Erythroblast (primary cell): ENCODE measurements around the gene TESK2.
"Not testable (repeated sequence)": the region's sequence is repeated elsewhere in the genome, so short reads cannot be mapped to it uniquely, and the experiment has no call there.

ENCODE experiments used
- GATA1 ChIP-seq: IDR thresholded peaks from 2 replicates; pipeline ENCODE4 v1.6.1; 2011; ENCODE audit warnings: low read depth, mild to moderate bottlenecking, control low read depth, low read length, moderate library complexity
- POLR2A ChIP-seq: IDR thresholded peaks from 2 replicates; pipeline ENCODE4 v1.6.1; 2011; ENCODE audit warnings: mild to moderate bottlenecking, low read length

GRCh38 chr1:45519774-45520173 is 28.8 kb upstream of the TESK2 start:
- TF ChIP-seq POLR2A, GATA1: not testable (repeated sequence)
